Astrocyte (in vitro differentiated cells and primary cell): ENCODE measurements around the gene ERBIN.
"Not testable (repeated sequence)": the region's sequence is repeated elsewhere in the genome, so short reads cannot be mapped to it uniquely, and the experiment has no call there.

Source experiments
- CTCF ChIP-seq: IDR thresholded peaks from 2 replicates; pipeline ENCODE4 v1.5.1; 2011; ENCODE audit warnings: low read depth, mild to moderate bottlenecking, inconsistent platforms, low read length, moderate library complexity; ENCODE audit not compliant: insufficient read depth
- EZH2 ChIP-seq: IDR thresholded peaks from 2 replicates; pipeline ENCODE4 v1.6.1; 2012; ENCODE audit warnings: mild to moderate bottlenecking, low read length, inconsistent platforms; ENCODE audit not compliant: insufficient read depth

DNA sequence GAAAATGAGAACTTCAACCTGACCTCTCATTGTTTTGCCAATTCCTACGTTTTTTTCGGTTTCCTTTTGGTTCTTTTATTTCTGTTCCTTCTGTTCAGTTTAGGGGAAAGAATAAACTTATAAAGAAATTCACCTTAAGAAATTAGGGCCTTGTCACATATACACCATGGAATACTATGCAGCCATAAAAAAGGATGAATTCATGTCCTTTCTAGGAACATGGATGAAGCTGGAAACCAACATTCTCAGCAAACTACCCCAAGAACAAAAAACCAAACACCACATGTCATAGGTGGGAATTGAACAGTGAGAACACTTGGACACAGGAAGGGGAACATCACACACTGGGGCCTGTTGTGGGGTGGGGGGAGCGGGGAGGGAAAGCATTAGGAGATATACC lies 46.5 kb downstream of the ERBIN start:
- TF ChIP-seq CTCF, EZH2: not testable (repeated sequence)
